HUES48 (cell line): Measurements from ENCODE around the gene METTL24.

Experiments used
- H3K27ac ChIP-seq: one replicate; pipeline ENCODE4 v1.7.0; 2013; ENCODE audit warnings: low read depth, low read length, inconsistent platforms
- H3K27me3 ChIP-seq: 2 replicates; pipeline ENCODE4 v1.6.1; 2013; ENCODE audit warnings: mild to moderate bottlenecking, low read length; ENCODE audit not compliant: control insufficient read depth, insufficient read depth
- H3K36me3 ChIP-seq: 2 replicates; pipeline ENCODE4 v1.6.1; 2013; ENCODE audit warnings: low read length; ENCODE audit not compliant: control insufficient read depth, insufficient read depth
- H3K4me1 ChIP-seq: 2 replicates; pipeline ENCODE4 v1.6.1; 2013; ENCODE audit warnings: mild to moderate bottlenecking, low read length; ENCODE audit not compliant: control insufficient read depth, insufficient read depth
- H3K4me3 ChIP-seq: 2 replicates; pipeline ENCODE4 v1.5.1; 2013; ENCODE audit warnings: mild to moderate bottlenecking, low read depth, low read length
- H3K9ac ChIP-seq: 2 replicates; pipeline ENCODE4 v1.6.1; 2013; ENCODE audit warnings: mild to moderate bottlenecking, low read depth, low read length, moderate library complexity
- H3K9me3 ChIP-seq: 2 replicates; pipeline ENCODE4 v1.6.1; 2013; ENCODE audit warnings: low read length; ENCODE audit not compliant: control insufficient read depth, insufficient read depth

The METTL24 gene

GRCh38 chr6:110334423-110335180, 23.5 kb downstream of the METTL24 start:
- H3K9ac ChIP-seq: no peak overlapping the region
- no peak overlapping the region for H3K27ac ChIP-seq
- H3K4me1 ChIP-seq: peaks cover 8% of the 10 kb centered on the region; the same call in 1 of the 2 replicates
- H3K27me3 ChIP-seq: no peaks in the 10 kb centered on the region
- no peak overlapping the region for H3K4me3 ChIP-seq
- no peaks in the 10 kb centered on the region for H3K36me3 ChIP-seq
- no peaks in the 10 kb centered on the region for H3K9me3 ChIP-seq

GRCh38 chr6:110332281-110332680, 25.9 kb downstream of the METTL24 start:
- Histone ChIP-seq H3K4me3 (no peak overlapping the region), H3K4me1 (peaks cover 23% of the 10 kb centered on the region), H3K9ac (no peak overlapping the region), H3K36me3 (no peaks in the 10 kb centered on the region), H3K27me3 (no peaks in the 10 kb centered on the region), H3K9me3 (no peaks in the 10 kb centered on the region), H3K27ac (no peak overlapping the region)

GRCh38 chr6:110331816-110332215, 26.3 kb downstream of the METTL24 start:
- Histone ChIP-seq H3K27ac (no peak overlapping the region), H3K27me3 (no peaks in the 10 kb centered on the region), H3K4me1 (peaks cover 23% of the 10 kb centered on the region), H3K36me3 (no peaks in the 10 kb centered on the region), H3K9ac (no peak overlapping the region), H3K4me3 (no peak overlapping the region), H3K9me3 (no peaks in the 10 kb centered on the region)

- Histone ChIP-seq H3K4me3 (no peak overlapping the region), H3K27me3 (no peaks in the 10 kb centered on the region), H3K27ac (no peak overlapping the region), H3K36me3 (no peaks in the 10 kb centered on the region), H3K9me3 (no peaks in the 10 kb centered on the region), H3K4me1 (peaks cover 23% of the 10 kb centered on the region), H3K9ac (no peak overlapping the region)
Measured at GRCh38 chr6:110331390-110331789, 26.8 kb downstream of the METTL24 start.

DNA sequence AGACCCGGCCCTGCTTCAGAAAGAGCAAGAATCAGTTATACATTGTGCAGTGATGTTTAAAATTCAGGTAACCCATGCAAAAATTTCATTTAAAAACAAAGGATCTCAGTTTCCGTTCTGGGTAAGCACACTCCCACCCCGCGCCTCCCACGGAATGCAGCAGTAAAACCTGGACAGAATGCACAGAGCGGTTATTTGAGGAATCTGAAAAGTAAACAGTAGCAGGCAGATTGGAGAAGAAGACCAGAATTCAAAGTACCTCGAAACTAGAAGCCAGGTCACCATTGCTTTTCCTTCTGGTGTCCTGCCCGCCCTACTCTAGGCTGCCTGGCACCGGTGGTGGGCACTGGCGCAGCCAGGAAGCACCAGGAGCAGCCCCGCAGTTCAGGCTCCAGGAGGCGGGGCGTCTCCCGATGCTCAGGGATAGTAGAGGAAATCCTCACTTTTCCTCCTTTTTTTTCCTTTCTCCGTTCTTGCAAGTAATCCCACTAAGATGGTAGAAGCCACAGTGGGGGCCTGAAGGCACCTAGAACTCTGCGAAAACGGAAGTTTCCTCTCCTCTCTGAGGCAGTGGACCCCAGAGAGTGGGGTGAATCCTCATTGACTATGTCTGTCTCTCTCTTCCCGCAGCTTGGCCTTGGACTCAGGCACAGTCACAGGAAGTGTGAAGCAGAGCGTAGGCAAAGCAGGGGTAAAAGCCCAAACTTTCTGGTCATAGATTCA, 28.3 kb downstream of the METTL24 start:
- no peak overlapping the region for H3K9ac ChIP-seq
- peaks cover 23% of the 10 kb centered on the region for H3K4me1 ChIP-seq
- H3K27ac ChIP-seq: no peak overlapping the region
- no peaks in the 10 kb centered on the region for H3K9me3 ChIP-seq
- no peaks in the 10 kb centered on the region for H3K36me3 ChIP-seq
- H3K4me3 ChIP-seq: no peak overlapping the region
- H3K27me3 ChIP-seq: no peaks in the 10 kb centered on the region

DNA sequence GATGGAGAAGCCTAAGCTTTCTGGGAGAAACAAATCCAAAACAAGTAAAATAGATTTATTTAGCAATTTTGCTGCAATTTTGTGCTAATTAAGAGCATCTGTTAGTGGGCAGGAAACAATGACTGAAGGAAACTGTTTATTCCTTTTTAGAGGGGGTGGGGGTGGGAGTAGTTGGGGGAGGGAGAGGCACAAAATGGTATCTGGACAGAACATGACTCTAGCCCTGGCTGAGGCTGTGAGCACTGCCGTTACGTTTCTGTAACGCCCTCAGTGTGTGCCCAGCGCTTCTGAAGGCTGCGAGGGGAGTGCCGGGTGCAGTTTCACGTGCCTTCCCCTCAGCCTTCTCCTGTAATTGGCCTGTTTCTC, 28.8 kb downstream of the METTL24 start:
- Histone ChIP-seq H3K9me3 (no peaks in the 10 kb centered on the region), H3K36me3 (no peaks in the 10 kb centered on the region), H3K27ac (no peak overlapping the region), H3K27me3 (no peaks in the 10 kb centered on the region), H3K4me1 (peaks cover 23% of the 10 kb centered on the region), H3K4me3 (no peak overlapping the region), H3K9ac (no peak overlapping the region)

DNA sequence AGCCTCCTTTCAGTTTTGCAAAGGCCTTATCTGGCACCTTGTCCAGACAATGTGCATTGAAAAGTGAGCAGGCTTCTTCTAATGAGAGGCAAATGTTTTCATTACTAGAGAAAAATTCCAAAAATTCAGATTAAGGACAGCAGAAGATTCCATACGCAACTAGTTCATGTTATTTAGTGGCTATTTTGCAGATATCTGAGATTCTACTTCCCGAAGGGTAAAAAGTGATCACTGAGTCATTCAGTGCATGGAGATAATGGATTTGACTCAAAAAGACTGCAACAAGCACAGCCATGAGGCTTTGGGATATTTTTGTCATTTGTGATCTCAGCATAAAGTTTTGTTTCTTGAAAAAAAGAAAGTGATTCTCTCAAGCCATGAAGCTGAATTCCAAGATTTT, 29.9 kb downstream of the METTL24 start:
- Histone ChIP-seq H3K27ac (no peak overlapping the region), H3K4me1 (peaks cover 26% of the 10 kb centered on the region)

DNA sequence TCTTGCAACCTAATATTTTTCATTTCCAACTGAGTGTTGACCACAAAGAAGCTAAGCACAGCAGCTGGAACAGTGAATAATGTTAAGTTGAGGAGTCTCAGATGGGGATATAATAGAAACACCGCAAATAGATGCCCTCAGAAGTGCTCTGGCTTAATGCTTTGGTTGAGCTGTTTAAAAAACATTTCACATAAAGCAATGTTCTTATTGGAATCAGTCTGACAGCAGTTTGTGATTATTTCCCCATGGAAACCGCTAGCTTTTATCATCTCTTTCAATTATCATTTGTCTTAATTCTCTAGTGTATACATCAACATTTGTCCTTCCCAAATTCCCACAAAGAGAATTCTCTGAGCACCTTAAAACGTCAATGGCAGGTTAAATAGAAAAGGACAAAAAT, 30.8 kb downstream of the METTL24 start:
- Histone ChIP-seq H3K27me3 (no peaks in the 10 kb centered on the region), H3K9me3 (no peaks in the 10 kb centered on the region), H3K36me3 (no peaks in the 10 kb centered on the region), H3K27ac (no peak overlapping the region), H3K9ac (no peak overlapping the region), H3K4me1 (peaks cover 32% of the 10 kb centered on the region), H3K4me3 (no peak overlapping the region)

More for the DNA sequence above, 29.9 kb downstream of the METTL24 start:
- H3K27me3 ChIP-seq: no peaks in the 10 kb centered on the region
- H3K9me3 ChIP-seq: no peaks in the 10 kb centered on the region
- no peaks in the 10 kb centered on the region for H3K36me3 ChIP-seq
- H3K4me3 ChIP-seq: no peak overlapping the region
- H3K9ac ChIP-seq: no peak overlapping the region

GRCh38 chr6:110326609-110327008, 31.5 kb downstream of the METTL24 start:
- H3K4me3 ChIP-seq: no peak overlapping the region
- H3K9ac ChIP-seq: no peak overlapping the region
- peaks cover 33% of the 10 kb centered on the region for H3K4me1 ChIP-seq
- H3K27me3 ChIP-seq: no peaks in the 10 kb centered on the region
- H3K9me3 ChIP-seq: no peaks in the 10 kb centered on the region
- no peaks in the 10 kb centered on the region for H3K36me3 ChIP-seq
- H3K27ac ChIP-seq: no peak overlapping the region

DNA sequence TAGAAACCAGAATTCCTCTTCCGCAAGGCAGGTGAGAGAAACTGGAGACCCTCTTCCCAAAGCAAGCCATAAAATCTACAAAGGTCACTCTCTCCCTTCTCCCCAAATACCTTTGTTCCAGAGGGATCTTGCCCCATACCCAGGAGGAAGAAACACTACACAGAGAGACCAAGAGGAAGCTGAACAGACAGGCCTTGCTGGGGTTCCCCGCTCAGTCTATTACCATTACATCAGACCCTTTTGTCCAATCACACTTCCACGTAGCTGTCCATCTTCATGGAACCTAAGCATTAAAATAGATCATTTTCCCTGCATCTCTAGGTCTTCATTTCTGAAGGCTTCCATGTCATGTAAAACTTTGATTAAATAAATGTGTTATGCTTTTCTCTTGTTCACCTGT, 32.1 kb downstream of the METTL24 start:
- H3K27me3 ChIP-seq: no peaks in the 10 kb centered on the region
- peaks cover 32% of the 10 kb centered on the region for H3K4me1 ChIP-seq
- H3K36me3 ChIP-seq: no peaks in the 10 kb centered on the region
- no peak overlapping the region for H3K27ac ChIP-seq
- no peak overlapping the region for H3K4me3 ChIP-seq
- no peak overlapping the region for H3K9ac ChIP-seq
- H3K9me3 ChIP-seq: no peaks in the 10 kb centered on the region

DNA sequence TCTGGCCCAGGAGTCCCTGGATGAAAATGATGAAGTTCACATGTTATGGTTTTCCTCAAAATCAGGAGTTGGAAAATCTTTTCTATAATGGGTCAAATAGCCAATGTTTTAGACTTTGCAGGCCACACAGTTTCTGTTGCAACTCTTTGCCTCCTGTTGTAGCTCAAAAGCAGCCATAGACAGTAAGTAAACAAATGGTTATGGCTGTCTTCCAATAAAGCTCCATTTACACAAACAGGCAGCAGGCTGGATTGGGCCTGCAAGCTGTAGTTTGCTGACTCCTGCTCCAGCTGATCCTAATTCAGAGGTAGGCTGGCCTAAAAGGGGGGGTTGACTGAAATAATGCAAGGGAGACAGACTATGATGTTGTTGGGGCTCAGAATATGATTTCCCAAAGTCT, 33.0 kb downstream of the METTL24 start:
- Histone ChIP-seq H3K4me1 (peaks cover 32% of the 10 kb centered on the region), H3K27me3 (no peaks in the 10 kb centered on the region), H3K36me3 (no peaks in the 10 kb centered on the region), H3K4me3 (no peak overlapping the region), H3K27ac (no peak overlapping the region), H3K9ac (no peak overlapping the region), H3K9me3 (no peaks in the 10 kb centered on the region)
